Ammon's horn (tissue), 1 donor: ENCODE data around the gene NECAP2.
"Not testable (repeated sequence)": the region's sequence is repeated elsewhere in the genome, so short reads cannot be mapped to it uniquely, and the experiment has no call there.

Source experiments
- DNase-seq: peaks from one replicate; pipeline ENCODE4 v3.0.0-alpha.2; 2016; ENCODE audit warnings: low spot score

The NECAP2 gene

GRCh38 chr1:16498047-16498446, 57.5 kb downstream of the NECAP2 start:
- not testable (repeated sequence) for DNase-seq

GRCh38 chr1:16498573-16499413, 58.3 kb downstream of the NECAP2 start:
- DNase-seq = peak; percentile 86

- peak; percentile 29 for DNase-seq
Measured at GRCh38 chr1:16500466-16500865, 59.9 kb downstream of the NECAP2 start.

GRCh38 chr1:16500975-16501374, 60.5 kb downstream of the NECAP2 start:
- peak; percentile 25 for DNase-seq

- DNase-seq = not testable (repeated sequence)
Measured at GRCh38 chr1:16501446-16501845, 60.9 kb downstream of the NECAP2 start.

- no peak for DNase-seq
Measured at GRCh38 chr1:16503494-16503893, 63.0 kb downstream of the NECAP2 start.

- not testable (repeated sequence) for DNase-seq
Measured at GRCh38 chr1:16505870-16506269, 65.3 kb downstream of the NECAP2 start.

GRCh38 chr1:16506364-16507136, 66.0 kb downstream of the NECAP2 start:
- not testable (repeated sequence) for DNase-seq

GRCh38 chr1:16508861-16509445, 68.4 kb downstream of the NECAP2 start:
- not testable (repeated sequence) for DNase-seq
